Keratinocyte (primary cell): ENCODE data around the gene IRX4. TPM values are rescaled to one million over a fixed set of nuclear protein-coding genes. Genes with fewer than 3 reads are reported as not detected.

Source experiments
- DNase-seq: peaks from one replicate; pipeline ENCODE4 v3.0.0-alpha.2; 2011; ENCODE audit warnings: low read depth, missing footprints, low spot score
- FAIRE-seq: peaks from 2 replicates; lab custom pipeline; 2011; peaks lifted over from hg19 to GRCh38; lab: Jason Lieb, UNC
- H2AFZ ChIP-seq: 2 replicates; pipeline ENCODE4 v1.6.0; 2012; ENCODE audit warnings: low read length, control low read depth, inconsistent platforms; ENCODE audit not compliant: control insufficient read depth
- H3K27ac ChIP-seq: 2 replicates; pipeline ENCODE4 v1.5.1; 2011; ENCODE audit warnings: low read length; ENCODE audit not compliant: control insufficient read depth, insufficient read depth
- H3K27me3 ChIP-seq: 3 replicates; pipeline ENCODE4 v1.6.0; 2011; ENCODE audit warnings: low read length; ENCODE audit not compliant: control insufficient read depth, insufficient read depth; ENCODE audit errors: extremely low read depth
- H3K36me3 ChIP-seq, 2 experiments: 2 replicates in 1 of 2; 3 replicates in 1 of 2; pipeline ENCODE4 v1.5.1; 2011; ENCODE audit warnings: low read length in 2 of 2, mild to moderate bottlenecking in 1 of 2; ENCODE audit not compliant: control insufficient read depth in 2 of 2, insufficient read depth in 2 of 2; ENCODE audit errors: extremely low read depth in 1 of 2
- H3K4me1 ChIP-seq: 3 replicates; pipeline ENCODE4 v1.5.1; 2011; ENCODE audit warnings: low read length; ENCODE audit not compliant: control insufficient read depth, insufficient read depth; ENCODE audit errors: extremely low read depth
- H3K4me2 ChIP-seq: 3 replicates; pipeline ENCODE4 v1.6.0; 2011; ENCODE audit warnings: low read depth, low read length; ENCODE audit not compliant: control insufficient read depth, insufficient read depth; ENCODE audit errors: extremely low read depth
- H3K4me3 ChIP-seq, 3 experiments: fragments of 200-600 bp in 1 of 3; sonication (generic) in 1 of 3; 2 replicates in 2 of 3; 3 replicates in 1 of 3; pipeline ENCODE4 v1.5.1; 2011 to 2016; ENCODE audit warnings: low read length in 3 of 3, mild to moderate bottlenecking in 3 of 3, control low read depth in 2 of 3, inconsistent platforms in 1 of 3, low read depth in 1 of 3, mixed read lengths in 1 of 3, mixed run types in 1 of 3, moderate library complexity in 1 of 3; ENCODE audit not compliant: control insufficient read depth in 2 of 3, insufficient read depth in 2 of 3; ENCODE audit errors: extremely low read depth in 1 of 3
- H3K79me2 ChIP-seq: 2 replicates; pipeline ENCODE4 v1.6.0; 2012; ENCODE audit warnings: low read length; ENCODE audit not compliant: control insufficient read depth, insufficient read depth
- H3K9ac ChIP-seq: 3 replicates; pipeline ENCODE4 v1.6.0; 2011; ENCODE audit warnings: low read length; ENCODE audit not compliant: control insufficient read depth, insufficient read depth; ENCODE audit errors: extremely low read depth
- H3K9me1 ChIP-seq: 3 replicates; pipeline ENCODE4 v1.6.0; 2011; ENCODE audit warnings: low read length; ENCODE audit not compliant: control insufficient read depth, insufficient read depth; ENCODE audit errors: extremely low read depth
- H3K9me3 ChIP-seq: 2 replicates; pipeline ENCODE4 v1.5.1; 2012; ENCODE audit warnings: low read depth, low read length; ENCODE audit not compliant: control insufficient read depth
- H4K20me1 ChIP-seq: 3 replicates; pipeline ENCODE4 v1.6.0; 2011; ENCODE audit warnings: low read length; ENCODE audit not compliant: control insufficient read depth, insufficient read depth; ENCODE audit errors: extremely low read depth
- CTCF ChIP-seq, 3 experiments: IDR thresholded peaks in 1 of 3; conservative IDR thresholded peaks in 1 of 3; optimal IDR thresholded peaks in 1 of 3; 2 replicates in 2 of 3; 3 replicates in 1 of 3; pipeline versions ENCODE3 to v1.5.1; 2011; ENCODE audit warnings: low read length in 3 of 3, mild to moderate bottlenecking in 3 of 3, moderate library complexity in 2 of 3, control low read depth in 1 of 3, inconsistent platforms in 1 of 3; ENCODE audit not compliant: insufficient read depth in 2 of 3; ENCODE audit errors: extremely low read depth in 1 of 3
- EZH2 ChIP-seq: IDR thresholded peaks from one replicate; pipeline ENCODE4 v1.6.1; 2012; ENCODE audit warnings: inconsistent platforms, mild to moderate bottlenecking, low read length, moderate library complexity
- dilution Hi-C: fragments of 300-500 bp; cut with MboI; formaldehyde crosslinking; loops from one replicate; pipeline ENCODE4 v1.7.0; 2020; ENCODE audit warnings: low sequenced_read_pairs; ENCODE audit not compliant: extremely low pct_ligation_motif_present
- polyA plus RNA-seq, 5 experiments: library from polyadenylated mRNA; depleted of rRNA in 3 of 5; stranded (reverse) in 3 of 5; stranded (forward) in 1 of 5; unstranded in 1 of 5; fragments of >200 nt; gene quantifications; 1 replicate in 1 of 5; 2 replicates in 3 of 5; 3 replicates in 1 of 5; pipeline versions ENCODE4 v1.2.1 to v1.2.3, GENCODE V29; 2011 to 2012; ENCODE audit warnings: missing spikeins in 2 of 5, low read depth in 1 of 5, low replicate concordance in 1 of 5

Gene IRX4
- polyA plus RNA-seq, 1 donor (not counting 4 experiments of a cell fraction or from before 2014, with no cell fraction given): 18.2 TPM

GRCh38 chr5:1860949-1861348 is 21.8 kb downstream of the IRX4 start:
- no peak overlapping the region for H3K4me3 ChIP-seq
- TF ChIP-seq EZH2 (no peak), CTCF (optimal IDR thresholded peaks at IDR 0.05 in 1 of 3, IDR thresholded peaks at IDR 0.05 in 1 of 3, conservative IDR thresholded peaks at IDR 0.05 in 1 of 3; ENCODE audit: extremely low read depth in 1 of 3, insufficient read depth in 2 of 3, low read length in 3 of 3) (no peak)
- H4K20me1 ChIP-seq: no peaks in the 10 kb centered on the region
- DNase-seq (no peak), FAIRE-seq (no peak)
- H3K36me3 ChIP-seq: no peaks in the 10 kb centered on the region
- no peak overlapping the region for H2AFZ ChIP-seq
- dilution Hi-C loops: no loop called here
- no peaks in the 10 kb centered on the region for H3K9me1 ChIP-seq
- H3K4me1 ChIP-seq: no peaks in the 10 kb centered on the region
- H3K79me2 ChIP-seq: no peaks in the 10 kb centered on the region
- H3K27ac ChIP-seq: no peak overlapping the region
- no peaks in the 10 kb centered on the region for H3K9me3 ChIP-seq
- no peak overlapping the region for H3K4me2 ChIP-seq
- H3K9ac ChIP-seq: no peak overlapping the region
- peaks cover 23% of the 10 kb centered on the region for H3K27me3 ChIP-seq

- peaks cover 15% of the 10 kb centered on the region for H3K27me3 ChIP-seq
These were observed 22.6 kb downstream of the IRX4 start for GRCh38 chr5:1860021-1860610.

More at GRCh38 chr5:1860021-1860610, 22.6 kb downstream of the IRX4 start:
- H3K4me2 ChIP-seq: no peak overlapping the region
- H3K9me1 ChIP-seq: no peaks in the 10 kb centered on the region
- FAIRE-seq (no peak), DNase-seq (no peak)
- dilution Hi-C loops: no loop called here
- no peaks in the 10 kb centered on the region for H4K20me1 ChIP-seq
- H3K9ac ChIP-seq: no peak overlapping the region
- H3K4me3 ChIP-seq: no peak overlapping the region
- H3K9me3 ChIP-seq: no peaks in the 10 kb centered on the region
- TF ChIP-seq CTCF (optimal IDR thresholded peaks at IDR 0.05 in 1 of 3, IDR thresholded peaks at IDR 0.05 in 1 of 3, conservative IDR thresholded peaks at IDR 0.05 in 1 of 3; ENCODE audit: extremely low read depth in 1 of 3, insufficient read depth in 2 of 3, low read length in 3 of 3) (no peak), EZH2 (no peak)
- H3K36me3 ChIP-seq: no peaks in the 10 kb centered on the region
- no peak overlapping the region for H3K27ac ChIP-seq
- H2AFZ ChIP-seq: no peak overlapping the region
- H3K79me2 ChIP-seq: no peaks in the 10 kb centered on the region
- no peaks in the 10 kb centered on the region for H3K4me1 ChIP-seq
